Keratinocyte (primary cell): ENCODE measurements around the gene SLC39A8. TPM values are rescaled to one million over a fixed set of nuclear protein-coding genes. Genes with fewer than 3 reads are reported as not detected.

ENCODE experiments used
- DNase-seq: peaks from one replicate; pipeline ENCODE4 v3.0.0-alpha.2; 2011; ENCODE audit warnings: low read depth, missing footprints, low spot score
- FAIRE-seq: peaks from 2 replicates; lab custom pipeline; 2011; peaks lifted over from hg19 to GRCh38; lab: Jason Lieb, UNC
- H2AFZ ChIP-seq: 2 replicates; pipeline ENCODE4 v1.6.0; 2012; ENCODE audit warnings: low read length, control low read depth, inconsistent platforms; ENCODE audit not compliant: control insufficient read depth
- H3K27ac ChIP-seq: 2 replicates; pipeline ENCODE4 v1.5.1; 2011; ENCODE audit warnings: low read length; ENCODE audit not compliant: control insufficient read depth, insufficient read depth
- H3K27me3 ChIP-seq: 3 replicates; pipeline ENCODE4 v1.6.0; 2011; ENCODE audit warnings: low read length; ENCODE audit not compliant: control insufficient read depth, insufficient read depth; ENCODE audit errors: extremely low read depth
- H3K36me3 ChIP-seq, 2 experiments: 2 replicates in 1 of 2; 3 replicates in 1 of 2; pipeline ENCODE4 v1.5.1; 2011; ENCODE audit warnings: low read length in 2 of 2, mild to moderate bottlenecking in 1 of 2; ENCODE audit not compliant: control insufficient read depth in 2 of 2, insufficient read depth in 2 of 2; ENCODE audit errors: extremely low read depth in 1 of 2
- H3K4me1 ChIP-seq: 3 replicates; pipeline ENCODE4 v1.5.1; 2011; ENCODE audit warnings: low read length; ENCODE audit not compliant: control insufficient read depth, insufficient read depth; ENCODE audit errors: extremely low read depth
- H3K4me2 ChIP-seq: 3 replicates; pipeline ENCODE4 v1.6.0; 2011; ENCODE audit warnings: low read depth, low read length; ENCODE audit not compliant: control insufficient read depth, insufficient read depth; ENCODE audit errors: extremely low read depth
- H3K4me3 ChIP-seq, 3 experiments: fragments of 200-600 bp in 1 of 3; sonication (generic) in 1 of 3; 2 replicates in 2 of 3; 3 replicates in 1 of 3; pipeline ENCODE4 v1.5.1; 2011 to 2016; ENCODE audit warnings: low read length in 3 of 3, mild to moderate bottlenecking in 3 of 3, control low read depth in 2 of 3, inconsistent platforms in 1 of 3, low read depth in 1 of 3, mixed read lengths in 1 of 3, mixed run types in 1 of 3, moderate library complexity in 1 of 3; ENCODE audit not compliant: control insufficient read depth in 2 of 3, insufficient read depth in 2 of 3; ENCODE audit errors: extremely low read depth in 1 of 3
- H3K79me2 ChIP-seq: 2 replicates; pipeline ENCODE4 v1.6.0; 2012; ENCODE audit warnings: low read length; ENCODE audit not compliant: control insufficient read depth, insufficient read depth
- H3K9ac ChIP-seq: 3 replicates; pipeline ENCODE4 v1.6.0; 2011; ENCODE audit warnings: low read length; ENCODE audit not compliant: control insufficient read depth, insufficient read depth; ENCODE audit errors: extremely low read depth
- H3K9me1 ChIP-seq: 3 replicates; pipeline ENCODE4 v1.6.0; 2011; ENCODE audit warnings: low read length; ENCODE audit not compliant: control insufficient read depth, insufficient read depth; ENCODE audit errors: extremely low read depth
- H3K9me3 ChIP-seq: 2 replicates; pipeline ENCODE4 v1.5.1; 2012; ENCODE audit warnings: low read depth, low read length; ENCODE audit not compliant: control insufficient read depth
- H4K20me1 ChIP-seq: 3 replicates; pipeline ENCODE4 v1.6.0; 2011; ENCODE audit warnings: low read length; ENCODE audit not compliant: control insufficient read depth, insufficient read depth; ENCODE audit errors: extremely low read depth
- CTCF ChIP-seq, 3 experiments: IDR thresholded peaks in 1 of 3; conservative IDR thresholded peaks in 1 of 3; optimal IDR thresholded peaks in 1 of 3; 2 replicates in 2 of 3; 3 replicates in 1 of 3; pipeline versions ENCODE3 to v1.5.1; 2011; ENCODE audit warnings: low read length in 3 of 3, mild to moderate bottlenecking in 3 of 3, moderate library complexity in 2 of 3, control low read depth in 1 of 3, inconsistent platforms in 1 of 3; ENCODE audit not compliant: insufficient read depth in 2 of 3; ENCODE audit errors: extremely low read depth in 1 of 3
- EZH2 ChIP-seq: IDR thresholded peaks from one replicate; pipeline ENCODE4 v1.6.1; 2012; ENCODE audit warnings: inconsistent platforms, mild to moderate bottlenecking, low read length, moderate library complexity
- dilution Hi-C: fragments of 300-500 bp; cut with MboI; formaldehyde crosslinking; loops from one replicate; pipeline ENCODE4 v1.7.0; 2020; ENCODE audit warnings: low sequenced_read_pairs; ENCODE audit not compliant: extremely low pct_ligation_motif_present
- polyA plus RNA-seq, 5 experiments: library from polyadenylated mRNA; depleted of rRNA in 3 of 5; stranded (reverse) in 3 of 5; stranded (forward) in 1 of 5; unstranded in 1 of 5; fragments of >200 nt; gene quantifications; 1 replicate in 1 of 5; 2 replicates in 3 of 5; 3 replicates in 1 of 5; pipeline versions ENCODE4 v1.2.1 to v1.2.3, GENCODE V29; 2011 to 2012; ENCODE audit warnings: missing spikeins in 2 of 5, low read depth in 1 of 5, low replicate concordance in 1 of 5

SLC39A8 gene
- polyA plus RNA-seq, 1 donor (not counting 4 experiments of a cell fraction or from before 2014, with no cell fraction given): 7.5 TPM

GRCh38 chr4:102250341-102250740 is 94.9 kb downstream of the SLC39A8 start:
- Histone ChIP-seq H3K4me3 (no peak overlapping the region), H4K20me1 (no peaks in the 10 kb centered on the region), H3K79me2 (no peaks in the 10 kb centered on the region), H2AFZ (no peak overlapping the region), H3K27ac (no peak overlapping the region), H3K9me3 (no peaks in the 10 kb centered on the region), H3K4me2 (no peak overlapping the region), H3K9me1 (no peaks in the 10 kb centered on the region), H3K27me3 (no peaks in the 10 kb centered on the region), H3K4me1 (no peaks in the 10 kb centered on the region), H3K9ac (no peak overlapping the region), H3K36me3 (no peaks in the 10 kb centered on the region)
- DNase-seq: no peak
- FAIRE-seq: no peak
- TF ChIP-seq CTCF (optimal IDR thresholded peaks at IDR 0.05 in 1 of 3, IDR thresholded peaks at IDR 0.05 in 1 of 3, conservative IDR thresholded peaks at IDR 0.05 in 1 of 3; ENCODE audit: extremely low read depth in 1 of 3, insufficient read depth in 2 of 3, low read length in 3 of 3): no peak
- TF ChIP-seq EZH2: no peak
- dilution Hi-C loops: no loop called here

GRCh38 chr4:102247041-102247440 is 98.2 kb downstream of the SLC39A8 start:
- H3K4me3 ChIP-seq: no peak overlapping the region
- no peak overlapping the region for H2AFZ ChIP-seq
- no peaks in the 10 kb centered on the region for H3K4me1 ChIP-seq
- H3K9me1 ChIP-seq: no peaks in the 10 kb centered on the region
- no peak overlapping the region for H3K27ac ChIP-seq
- H3K4me2 ChIP-seq: no peak overlapping the region
- no peaks in the 10 kb centered on the region for H3K36me3 ChIP-seq
- no peaks in the 10 kb centered on the region for H3K27me3 ChIP-seq
- no peak for TF ChIP-seq EZH2
- TF ChIP-seq CTCF (optimal IDR thresholded peaks at IDR 0.05 in 1 of 3, IDR thresholded peaks at IDR 0.05 in 1 of 3, conservative IDR thresholded peaks at IDR 0.05 in 1 of 3; ENCODE audit: extremely low read depth in 1 of 3, insufficient read depth in 2 of 3, low read length in 3 of 3): no peak
- H3K9ac ChIP-seq: no peak overlapping the region
- dilution Hi-C loops: no loop called here
- no peaks in the 10 kb centered on the region for H3K79me2 ChIP-seq
- DNase-seq: no peak
- H4K20me1 ChIP-seq: no peaks in the 10 kb centered on the region
- no peak for FAIRE-seq
- no peaks in the 10 kb centered on the region for H3K9me3 ChIP-seq
